Neuron (in vitro differentiated cells): ENCODE data around the gene THBS2.

Experiments
- H2AFZ ChIP-seq: one replicate; pipeline ENCODE4 v1.6.1; 2013; ENCODE audit warnings: low read depth, mild to moderate bottlenecking, inconsistent platforms, low read length, moderate library complexity
- H3K27me3 ChIP-seq: one replicate; pipeline ENCODE4 v1.6.1; 2013; ENCODE audit warnings: low read length; ENCODE audit not compliant: insufficient read depth
- H3K36me3 ChIP-seq: one replicate; pipeline ENCODE4 v1.6.1; 2013; ENCODE audit warnings: low read length; ENCODE audit not compliant: insufficient read depth
- H3K4me1 ChIP-seq: one replicate; pipeline ENCODE4 v1.6.1; 2013; ENCODE audit warnings: low read length; ENCODE audit not compliant: insufficient read depth
- H3K4me3 ChIP-seq: 2 replicates; pipeline ENCODE4 v1.5.1; 2013; ENCODE audit warnings: mild to moderate bottlenecking, low read length, moderate library complexity
- H3K9me3 ChIP-seq: one replicate; pipeline ENCODE4 v1.6.1; 2013; ENCODE audit warnings: low read length

Gene THBS2

DNA sequence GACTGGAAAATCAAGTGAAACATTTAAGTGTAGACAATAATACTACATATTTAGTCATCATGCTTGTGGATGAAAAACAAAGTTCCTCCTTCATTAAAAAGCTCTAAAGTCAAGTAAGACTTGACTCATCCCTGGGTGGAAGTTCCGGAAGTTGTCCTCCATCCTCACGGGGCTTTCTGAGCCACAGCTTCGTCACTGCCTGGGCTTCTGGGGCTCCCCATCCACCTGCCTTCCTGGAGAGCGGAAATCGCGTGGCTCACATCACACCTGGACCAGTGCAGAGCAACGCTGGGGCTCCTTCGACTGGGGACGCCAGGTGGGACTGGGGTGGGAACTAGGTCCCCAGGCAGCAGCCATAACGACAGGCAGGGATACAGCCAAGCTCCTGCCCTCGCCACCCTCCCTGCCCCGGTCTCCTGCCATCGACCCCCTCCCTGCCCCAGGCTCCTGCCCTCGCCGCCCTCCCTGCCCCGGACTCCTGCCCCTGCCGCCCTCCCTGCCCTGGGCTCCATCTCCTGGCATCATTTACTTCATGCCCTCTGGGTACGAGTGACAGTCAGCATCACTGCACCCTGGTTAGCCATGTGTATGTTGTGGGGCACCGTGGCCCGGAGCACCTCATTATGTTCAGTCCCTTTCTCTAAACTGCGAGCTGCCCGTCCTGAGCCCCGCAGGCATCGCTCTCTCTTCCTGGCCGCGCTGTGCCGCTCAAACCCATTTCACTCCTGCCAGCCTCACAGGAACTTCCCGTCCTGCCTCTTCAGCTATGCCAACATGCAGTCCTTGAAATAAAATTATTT lies 12.9 kb downstream of the THBS2 start:
- no peaks in the 10 kb centered on the region for H3K4me1 ChIP-seq
- no peaks in the 10 kb centered on the region for H3K27me3 ChIP-seq
- H3K4me3 ChIP-seq, result no peak overlapping the region
- H3K36me3 ChIP-seq, result no peaks in the 10 kb centered on the region
- no peaks in the 10 kb centered on the region for H3K9me3 ChIP-seq
- no peak overlapping the region for H2AFZ ChIP-seq

DNA sequence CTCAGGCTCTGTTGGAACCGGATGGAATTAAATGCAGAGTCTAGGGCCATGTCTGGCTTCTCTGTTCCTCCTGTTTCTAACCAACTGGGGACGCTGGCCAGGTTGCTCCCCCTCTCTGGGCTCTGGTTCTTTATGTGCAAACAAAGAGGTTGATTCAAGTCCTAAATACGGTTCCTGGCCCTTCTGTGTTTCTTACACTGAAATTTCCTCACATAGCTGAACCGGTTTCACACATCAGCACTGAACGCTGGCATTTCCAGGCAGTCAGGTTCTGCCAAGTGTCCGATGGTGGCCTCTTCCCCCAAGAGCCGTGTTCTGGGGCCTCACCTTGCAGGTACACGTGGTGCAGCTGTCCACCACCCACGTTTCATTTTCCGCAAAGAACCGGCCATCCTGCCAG lies 13.5 kb downstream of the THBS2 start:
- no peaks in the 10 kb centered on the region for H3K27me3 ChIP-seq
- H2AFZ ChIP-seq, result no peak overlapping the region
- no peaks in the 10 kb centered on the region for H3K4me1 ChIP-seq
- no peaks in the 10 kb centered on the region for H3K9me3 ChIP-seq
- no peak overlapping the region for H3K4me3 ChIP-seq
- no peaks in the 10 kb centered on the region for H3K36me3 ChIP-seq

DNA sequence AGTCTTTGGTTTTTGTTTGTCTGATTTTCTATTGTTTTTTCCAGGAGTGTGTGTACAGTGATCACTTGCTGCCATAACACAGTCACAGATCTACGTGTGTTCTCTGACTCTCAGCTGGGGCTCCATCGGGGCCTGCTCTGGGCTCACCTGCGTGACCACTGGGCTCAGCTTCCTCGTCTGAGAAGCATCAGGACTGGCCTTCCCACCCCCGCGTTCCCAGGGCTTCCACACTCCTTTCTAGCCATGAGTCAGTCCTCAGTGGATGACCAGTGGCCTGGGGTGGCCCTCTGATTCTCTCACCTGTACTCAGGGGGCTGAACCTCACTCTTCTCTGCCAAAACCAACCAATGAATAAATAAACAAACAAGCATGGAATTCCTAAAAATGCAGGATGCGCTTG lies 14.5 kb downstream of the THBS2 start:
- no peaks in the 10 kb centered on the region for H3K27me3 ChIP-seq
- no peaks in the 10 kb centered on the region for H3K9me3 ChIP-seq
- no peak overlapping the region for H2AFZ ChIP-seq
- H3K4me3 ChIP-seq, result no peak overlapping the region
- H3K36me3 ChIP-seq, result no peaks in the 10 kb centered on the region
- no peaks in the 10 kb centered on the region for H3K4me1 ChIP-seq

DNA sequence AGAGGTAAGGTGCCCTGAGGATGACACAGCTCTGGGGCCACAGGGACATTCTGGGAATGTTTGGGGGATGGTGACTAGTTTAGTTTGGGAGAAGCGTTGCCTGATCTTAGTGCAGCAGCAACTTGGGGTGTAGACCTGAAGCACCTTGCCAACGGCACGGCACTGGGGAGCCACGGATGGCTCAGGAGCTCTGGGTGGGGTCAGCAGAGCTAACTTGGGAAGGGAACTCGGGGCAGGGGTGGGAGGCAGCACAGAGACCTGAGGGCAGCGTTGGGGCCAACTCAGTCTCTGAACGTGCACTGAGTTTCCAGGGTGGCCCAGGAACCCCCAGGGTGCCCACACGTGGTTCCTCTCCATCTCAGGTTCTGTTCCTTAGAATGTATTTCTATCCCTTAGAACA lies 14.9 kb downstream of the THBS2 start:
- H3K27me3 ChIP-seq, result no peaks in the 10 kb centered on the region
- H3K36me3 ChIP-seq, result no peaks in the 10 kb centered on the region
- H3K9me3 ChIP-seq, result no peaks in the 10 kb centered on the region
- H3K4me1 ChIP-seq, result no peaks in the 10 kb centered on the region
- no peak overlapping the region for H2AFZ ChIP-seq
- H3K4me3 ChIP-seq, result no peak overlapping the region

DNA sequence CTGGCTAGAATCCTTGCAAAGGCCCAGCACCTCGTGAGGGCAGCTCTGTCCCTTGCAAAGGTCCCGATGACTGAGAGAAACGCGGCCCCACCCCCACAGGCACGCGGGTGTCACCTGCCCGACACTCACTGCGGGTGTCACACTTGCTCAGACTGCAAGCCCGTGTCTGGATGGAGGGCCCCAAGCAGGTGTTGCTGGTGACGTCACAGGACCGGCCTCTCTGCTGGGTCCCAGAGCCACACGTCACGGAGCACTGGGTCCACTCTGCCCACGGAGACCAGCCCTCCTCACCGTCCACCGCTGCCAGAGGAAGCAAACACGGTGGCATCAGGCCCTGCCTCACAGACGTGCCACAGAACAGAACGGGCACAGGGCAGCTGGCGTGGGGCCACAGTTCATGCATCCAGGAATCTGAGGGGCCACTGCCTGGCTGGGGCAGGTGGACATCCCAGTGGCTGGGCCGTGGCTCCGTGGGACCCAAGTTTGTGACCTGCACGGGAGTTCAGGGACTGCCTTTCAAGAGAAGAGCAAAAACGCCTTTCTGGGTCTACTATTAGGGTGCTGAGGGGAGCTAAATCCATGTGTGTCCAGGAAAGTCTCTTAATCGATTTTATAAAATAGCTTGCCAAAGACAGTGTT lies 16.0 kb downstream of the THBS2 start:
- no peak overlapping the region for H3K4me3 ChIP-seq
- no peak overlapping the region for H2AFZ ChIP-seq
- H3K9me3 ChIP-seq, result peaks cover 2% of the 10 kb centered on the region

DNA sequence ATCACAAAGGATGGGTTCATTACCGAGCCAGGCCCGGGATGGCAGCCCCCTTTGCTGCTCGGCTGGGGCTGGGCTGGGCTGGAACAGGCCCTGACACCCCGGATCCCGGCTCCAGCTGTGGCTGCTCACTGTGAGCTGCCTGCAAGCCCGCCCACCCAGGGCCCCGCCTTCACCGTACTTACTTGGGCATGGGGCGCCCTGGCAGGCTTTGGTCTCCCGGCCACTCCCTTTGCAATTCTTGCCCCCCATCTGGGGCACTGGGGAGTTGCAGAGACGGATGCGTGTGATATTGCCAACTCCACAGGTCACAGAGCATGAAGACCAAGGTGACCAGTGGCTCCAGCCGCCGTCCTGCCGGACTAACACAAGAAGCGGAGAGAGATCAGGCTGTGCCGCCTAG lies 16.7 kb downstream of the THBS2 start:
- no peak overlapping the region for H2AFZ ChIP-seq
- H3K27me3 ChIP-seq, result no peaks in the 10 kb centered on the region
- H3K4me1 ChIP-seq, result no peaks in the 10 kb centered on the region
- H3K36me3 ChIP-seq, result no peaks in the 10 kb centered on the region
- H3K9me3 ChIP-seq, result peaks cover 2% of the 10 kb centered on the region
- no peak overlapping the region for H3K4me3 ChIP-seq

More for the DNA sequence above, 16.0 kb downstream of the THBS2 start:
- Histone ChIP-seq H3K27me3 (no peaks in the 10 kb centered on the region), H3K4me1 (no peaks in the 10 kb centered on the region), H3K36me3 (no peaks in the 10 kb centered on the region)

DNA sequence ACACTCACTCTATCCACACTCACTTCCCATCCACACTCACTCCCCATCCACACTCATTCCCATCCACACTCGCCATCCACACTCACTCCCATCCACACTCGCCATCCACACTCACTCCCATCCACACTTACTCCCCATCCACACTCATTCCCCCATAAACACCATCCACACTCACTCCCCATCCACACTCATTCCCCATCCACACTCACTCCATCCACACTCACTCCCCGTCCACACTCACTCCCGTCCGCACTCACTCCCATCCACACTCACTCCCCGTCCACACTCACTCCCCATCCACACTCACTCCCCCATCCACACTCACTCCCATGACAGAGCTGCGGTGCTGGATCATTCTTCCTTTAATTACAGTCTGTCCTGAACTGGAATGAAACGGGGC lies 17.1 kb downstream of the THBS2 start:
- H2AFZ ChIP-seq, result no peak overlapping the region
- H3K36me3 ChIP-seq, result no peaks in the 10 kb centered on the region
- H3K4me1 ChIP-seq, result no peaks in the 10 kb centered on the region
- peaks cover 2% of the 10 kb centered on the region for H3K9me3 ChIP-seq
- H3K4me3 ChIP-seq, result no peak overlapping the region
- no peaks in the 10 kb centered on the region for H3K27me3 ChIP-seq

DNA sequence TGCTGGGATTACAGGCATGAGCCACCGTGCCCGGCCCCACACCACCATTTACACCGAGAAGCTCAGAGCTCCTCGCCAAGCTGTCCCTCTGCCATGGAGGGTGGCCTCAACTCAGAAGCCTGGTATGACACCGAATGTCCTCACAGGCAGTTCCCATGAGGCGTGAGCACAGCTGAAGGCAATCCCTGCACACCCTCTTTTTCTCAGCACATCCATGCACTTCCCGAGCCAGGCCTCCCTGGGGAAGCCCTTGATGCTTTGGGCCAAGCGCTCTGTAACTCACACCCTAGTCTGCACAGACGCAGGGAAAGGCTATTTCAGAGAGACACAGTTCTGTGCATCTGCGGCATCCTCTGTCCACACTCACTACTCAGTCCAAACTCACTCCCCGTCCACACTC lies 18.4 kb downstream of the THBS2 start:
- no peaks in the 10 kb centered on the region for H3K4me1 ChIP-seq
- H3K4me3 ChIP-seq, result no peak overlapping the region
- H2AFZ ChIP-seq, result no peak overlapping the region
- no peaks in the 10 kb centered on the region for H3K36me3 ChIP-seq
- H3K9me3 ChIP-seq, result peaks cover 2% of the 10 kb centered on the region
- H3K27me3 ChIP-seq, result no peaks in the 10 kb centered on the region

DNA sequence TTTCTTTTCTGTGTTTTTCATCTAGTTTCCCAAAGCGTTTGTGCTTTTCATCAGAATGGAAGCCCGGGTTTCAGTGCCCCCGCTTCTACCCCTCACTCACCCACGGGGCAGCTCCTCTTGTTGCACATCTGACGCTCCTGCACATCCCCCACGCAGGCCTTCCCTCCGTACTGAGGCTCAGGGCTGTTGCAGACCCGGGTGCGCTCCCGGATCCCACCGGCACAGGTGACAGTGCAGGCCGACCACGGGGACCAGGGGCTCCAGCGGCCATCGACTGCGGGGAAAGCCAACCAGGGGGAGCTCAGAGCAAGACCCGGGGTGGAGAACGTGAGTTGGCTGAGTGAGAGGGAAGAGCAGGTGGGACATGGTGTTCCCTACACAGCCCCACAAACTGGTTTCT lies 19.0 kb downstream of the THBS2 start:
- Histone ChIP-seq H2AFZ (no peak overlapping the region), H3K36me3 (no peaks in the 10 kb centered on the region), H3K4me1 (peaks cover under 1% of the 10 kb centered on the region), H3K4me3 (no peak overlapping the region), H3K9me3 (peaks cover 2% of the 10 kb centered on the region), H3K27me3 (no peaks in the 10 kb centered on the region)

DNA sequence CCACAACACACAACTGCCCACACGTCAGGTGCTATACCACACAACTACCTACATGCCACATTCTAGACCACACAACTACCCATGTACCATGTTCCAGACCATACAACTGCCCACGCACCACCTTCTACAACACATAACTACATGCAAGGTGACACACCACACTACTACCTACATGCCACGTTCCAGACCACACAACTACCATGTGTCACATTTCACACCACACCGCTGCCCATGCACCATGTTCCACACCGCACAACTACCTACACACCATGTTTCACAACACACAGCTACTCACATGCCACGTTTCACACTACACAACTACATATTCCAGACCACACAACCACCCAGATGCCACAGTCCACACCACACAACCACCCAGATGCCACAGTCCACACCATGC lies 19.8 kb downstream of the THBS2 start:
- Histone ChIP-seq H3K27me3 (no peaks in the 10 kb centered on the region), H3K4me1 (peaks cover 2% of the 10 kb centered on the region), H3K36me3 (no peaks in the 10 kb centered on the region), H2AFZ (no peak overlapping the region), H3K9me3 (peaks cover 2% of the 10 kb centered on the region), H3K4me3 (no peak overlapping the region)

DNA sequence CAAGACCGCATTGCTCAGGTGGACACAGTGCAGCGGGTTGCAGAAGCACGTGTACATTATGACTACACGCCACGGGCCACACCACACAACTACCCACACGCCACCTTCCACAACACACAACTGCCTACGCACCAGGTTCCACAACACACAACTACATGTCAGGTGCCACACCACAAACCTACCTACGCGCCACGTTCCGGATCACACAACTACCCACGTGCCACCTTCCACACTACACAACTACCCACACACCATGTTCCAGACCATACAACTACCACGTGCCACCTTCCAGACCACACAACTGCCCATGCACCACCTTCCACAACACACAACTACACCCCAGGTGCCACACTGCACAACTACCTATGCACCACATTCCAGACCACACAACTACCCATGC lies 20.5 kb downstream of the THBS2 start:
- no peaks in the 10 kb centered on the region for H3K36me3 ChIP-seq
- H2AFZ ChIP-seq, result no peak overlapping the region

DNA sequence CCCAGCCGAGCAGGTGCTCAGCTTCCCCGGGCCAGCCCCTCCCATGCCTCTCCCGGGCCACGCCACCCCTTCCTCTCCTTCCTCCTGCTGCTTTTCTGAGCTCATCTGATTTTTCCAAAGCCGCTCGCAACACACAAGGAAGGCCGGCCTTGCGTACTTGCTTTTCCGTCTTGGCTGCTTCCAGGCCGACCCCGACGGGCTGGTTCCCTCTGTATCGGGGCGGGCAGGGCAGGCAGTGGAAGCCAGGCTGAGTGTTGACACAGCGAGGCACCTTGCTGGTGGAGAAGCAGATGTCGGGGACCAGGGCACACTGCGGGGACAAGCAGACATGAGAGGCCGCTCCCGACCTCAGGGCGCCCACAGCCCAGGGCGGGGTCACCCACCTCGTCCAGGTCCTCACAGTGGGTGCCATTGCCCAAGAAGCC lies 21.1 kb downstream of the THBS2 start:
- Histone ChIP-seq H3K4me1 (peaks cover 2% of the 10 kb centered on the region), H3K27me3 (no peaks in the 10 kb centered on the region), H2AFZ (no peak overlapping the region), H3K4me3 (no peak overlapping the region), H3K36me3 (no peaks in the 10 kb centered on the region), H3K9me3 (peaks cover 2% of the 10 kb centered on the region)

More for the DNA sequence above, 20.5 kb downstream of the THBS2 start:
- Histone ChIP-seq H3K4me1 (peaks cover 2% of the 10 kb centered on the region), H3K9me3 (peaks cover 2% of the 10 kb centered on the region), H3K4me3 (no peak overlapping the region), H3K27me3 (no peaks in the 10 kb centered on the region)

DNA sequence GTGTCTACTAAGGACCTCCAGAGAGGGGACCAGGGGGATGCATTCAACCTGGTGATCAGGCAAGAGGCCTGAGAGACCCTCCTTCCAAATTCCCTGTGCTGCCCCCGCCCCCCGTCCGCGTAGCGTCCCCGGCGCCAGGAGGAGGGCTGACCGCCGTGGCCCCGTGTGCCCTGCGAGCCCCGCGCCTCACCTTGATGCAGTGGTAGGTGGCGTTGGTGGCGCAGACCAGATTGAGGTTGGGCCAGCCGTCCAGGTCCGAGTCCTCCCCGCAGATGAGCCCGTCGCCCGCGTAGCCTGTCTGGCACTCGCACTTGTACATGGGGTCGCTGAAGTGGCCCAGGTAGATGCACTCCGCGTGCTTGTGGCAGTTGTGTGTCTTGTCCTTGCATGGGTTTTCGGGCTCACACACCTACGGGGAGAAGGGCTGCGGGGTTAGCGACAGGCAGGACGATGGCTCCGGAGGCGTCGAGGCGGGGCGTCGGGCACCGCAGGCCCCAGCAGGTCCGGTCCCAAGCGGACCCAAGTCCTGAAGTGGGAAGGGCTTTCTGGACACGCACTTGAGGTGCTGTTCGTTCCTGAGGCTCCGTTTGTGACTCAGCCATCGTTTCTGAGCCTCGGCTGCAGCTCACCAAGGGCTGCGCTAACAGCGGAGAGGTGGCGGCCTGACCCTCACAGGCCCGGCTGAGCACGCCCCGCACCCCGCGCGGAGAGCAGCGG lies 21.7 kb downstream of the THBS2 start:
- Histone ChIP-seq H3K4me3 (no peak overlapping the region), H3K4me1 (peaks cover 2% of the 10 kb centered on the region), H3K36me3 (no peaks in the 10 kb centered on the region), H3K9me3 (peaks cover 2% of the 10 kb centered on the region), H2AFZ (no peak overlapping the region), H3K27me3 (no peaks in the 10 kb centered on the region)
